Forelimb muscle (tissue), 1 donor: ENCODE measurements around the gene DMWD. TPM values are rescaled to one million over a fixed set of nuclear protein-coding genes. Genes with fewer than 3 reads are reported as not detected.
"Not testable (repeated sequence)": the region's sequence is repeated elsewhere in the genome, so short reads cannot be mapped to it uniquely, and the experiment has no call there.

ENCODE experiments used
- DNase-seq: peaks from one replicate; pipeline ENCODE4 v3.0.0-alpha.2; 2013; ENCODE audit warnings: low read depth
- polyA plus RNA-seq: library from polyadenylated mRNA; unstranded; fragments of 120-200 nt; gene quantifications from one replicate; pipeline ENCODE4 v1.2.1, GENCODE V29; 2013; ENCODE audit not compliant: insufficient read length

Gene DMWD
- polyA plus RNA-seq, 1 donor, result 46.3 TPM

DNA sequence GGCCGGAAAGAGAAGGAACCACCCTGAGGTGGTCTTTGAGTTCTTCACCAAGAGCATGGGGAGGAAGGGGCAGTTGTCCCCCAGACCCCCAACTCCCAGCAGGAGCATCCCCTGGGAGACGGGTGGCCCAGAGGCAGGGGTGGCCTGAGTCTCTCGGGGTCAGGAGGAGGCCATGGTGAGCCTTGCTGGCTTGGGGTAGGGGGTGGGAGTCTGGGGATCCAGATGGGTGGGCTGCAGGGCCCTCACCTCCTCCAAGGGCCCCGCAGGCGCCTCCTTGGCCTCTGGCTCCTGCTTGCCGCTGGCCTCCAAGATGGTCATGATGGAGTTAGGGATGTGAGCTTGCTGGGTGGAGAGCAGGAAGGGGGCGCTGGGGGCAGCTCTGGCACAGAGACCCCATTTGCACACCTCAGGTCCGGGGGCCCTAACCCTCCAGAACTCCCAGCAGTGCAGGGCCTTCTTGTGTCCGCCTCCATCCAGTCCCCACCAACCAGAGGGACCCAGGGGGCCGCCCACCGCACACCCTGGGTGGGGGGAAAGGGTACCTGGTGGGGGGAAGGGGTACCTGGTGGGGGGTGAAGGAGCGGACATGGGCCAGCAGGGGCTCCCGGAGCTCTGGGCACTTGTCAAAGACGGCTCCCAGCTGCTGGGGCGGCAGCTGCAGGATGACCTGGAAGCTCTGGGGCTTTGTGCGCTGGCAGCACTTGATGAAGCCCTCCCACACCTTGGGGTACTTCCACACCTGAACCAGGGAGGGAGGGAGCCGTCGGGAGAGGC is 23.8 kb upstream of the DMWD start:
- DNase-seq, result no peak

DNA sequence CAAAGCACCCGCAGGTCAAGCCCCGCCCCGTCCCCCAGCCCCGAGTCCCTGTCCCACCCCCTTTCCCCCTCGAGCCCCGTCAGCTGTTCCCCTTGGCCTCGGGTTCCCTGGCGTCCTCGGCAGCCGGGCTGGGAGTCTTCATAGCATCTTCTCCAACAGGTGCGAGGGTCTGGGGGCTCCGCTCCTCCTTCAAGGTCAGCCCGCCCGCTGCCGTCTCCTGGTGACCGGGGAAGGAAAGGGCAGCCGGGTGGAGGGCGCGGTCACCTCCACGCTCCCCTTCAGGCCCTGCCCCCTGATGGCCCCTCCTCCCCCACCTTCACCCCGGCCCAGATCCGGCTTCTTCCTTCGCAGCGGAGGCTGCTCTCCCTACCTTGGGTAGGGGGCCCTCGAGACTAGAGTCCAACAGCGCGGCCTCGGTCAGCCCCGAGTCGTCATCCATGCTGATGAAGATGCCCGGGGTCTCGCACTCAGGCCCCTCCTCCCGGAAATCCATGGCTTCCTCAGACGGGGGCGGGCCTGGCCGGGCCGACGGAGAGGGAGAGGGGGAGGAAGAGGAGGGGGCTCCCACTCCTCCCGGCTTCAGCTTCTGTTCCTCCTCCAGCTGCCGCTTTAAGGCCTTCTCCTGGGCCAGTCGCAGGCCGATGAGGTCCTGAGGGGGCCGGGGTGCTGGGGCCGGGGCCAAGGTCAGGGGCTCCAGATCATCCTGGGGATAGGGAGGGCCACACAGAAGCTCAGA is 23.0 kb upstream of the DMWD start:
- DNase-seq, result no peak

DNA sequence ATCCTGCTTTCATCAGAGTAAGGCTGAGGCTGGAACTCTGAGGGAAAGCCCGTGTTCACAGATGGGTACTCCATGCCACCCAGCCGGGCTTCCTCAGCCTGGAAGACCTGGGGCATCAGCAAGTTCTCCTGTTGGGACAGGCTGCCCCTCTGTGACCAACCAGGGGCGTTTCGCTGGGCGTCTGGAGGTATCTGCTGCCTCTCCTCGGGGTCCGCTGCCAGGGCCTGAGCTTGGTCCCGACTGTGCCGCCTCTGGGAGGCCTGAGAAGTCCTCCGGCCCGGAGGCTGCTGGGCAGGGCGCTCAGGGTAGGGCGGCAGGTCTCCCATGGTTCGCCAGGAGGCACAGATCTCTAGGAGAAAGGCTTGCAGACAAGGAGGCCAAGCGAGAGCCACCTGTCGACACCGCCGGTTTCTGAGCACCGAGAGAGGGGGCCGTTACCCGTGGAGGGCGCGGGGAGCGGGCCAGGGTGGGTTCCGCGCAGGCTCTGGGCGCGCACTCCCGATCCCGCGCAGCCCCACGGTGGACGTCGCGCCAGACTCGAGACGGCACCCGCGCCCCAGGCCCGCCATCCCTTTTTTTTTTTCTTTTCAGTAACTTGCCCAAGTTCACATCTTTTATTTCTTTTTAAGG is 22.3 kb upstream of the DMWD start, which contains the start of gene RSPH6A:
Gene RSPH6A, minus strand, starts transcription at position 458 of the 630 bp plus-strand sequence. Its CDS starts 132 bp downstream, at position 326.
- no peak for DNase-seq

DNA sequence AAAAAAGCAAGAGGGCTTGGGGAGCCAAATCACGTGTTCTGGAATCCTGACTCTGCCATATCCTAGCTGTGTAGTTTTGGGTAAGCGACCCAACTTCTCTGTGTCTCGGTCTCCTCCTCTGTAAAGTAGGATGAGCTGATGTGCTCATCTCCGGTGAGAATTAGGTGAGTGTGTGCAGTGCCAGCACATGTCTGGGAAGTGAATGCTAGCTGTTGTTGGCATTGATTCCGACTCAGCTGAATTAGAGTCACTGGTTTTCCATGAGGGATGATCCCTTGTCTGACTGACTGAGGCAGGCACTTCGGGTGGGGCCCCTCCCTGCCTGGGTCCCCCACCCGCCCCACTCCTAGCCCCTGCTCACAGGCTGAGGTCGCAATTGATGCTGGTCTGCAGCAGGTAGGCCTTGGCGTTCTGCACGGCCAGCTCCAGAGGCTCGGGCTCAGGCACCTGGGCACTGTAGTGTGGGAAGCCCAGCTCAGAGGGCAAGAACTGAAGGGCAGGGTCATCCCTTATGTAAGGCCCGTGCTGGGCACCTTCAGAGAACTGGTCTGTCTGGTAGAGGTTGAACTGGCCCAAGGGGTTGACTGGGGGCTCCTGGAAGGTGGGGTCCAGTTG is 21.6 kb upstream of the DMWD start:
- no peak for DNase-seq

DNA sequence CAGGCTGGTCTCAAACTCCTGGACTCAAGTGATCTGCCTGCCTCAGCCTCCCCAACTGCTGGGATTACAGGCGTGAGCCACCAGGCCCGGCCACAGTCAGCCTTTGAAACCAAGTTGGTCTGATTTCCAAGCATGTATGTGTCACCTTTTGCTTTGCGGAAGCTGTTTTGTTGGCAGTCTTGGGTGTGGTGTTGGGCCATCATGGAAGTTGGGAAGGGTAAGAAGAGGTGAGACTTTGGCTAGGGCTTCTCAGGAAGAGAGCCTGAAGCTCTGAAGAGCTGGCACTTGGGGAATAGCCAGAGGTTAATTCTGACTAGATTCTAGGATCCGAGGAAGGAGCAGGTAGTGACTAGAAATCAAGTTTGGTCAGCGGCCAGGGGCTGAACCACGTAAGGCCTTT is 19.7 kb upstream of the DMWD start:
- DNase-seq, result no peak

DNA sequence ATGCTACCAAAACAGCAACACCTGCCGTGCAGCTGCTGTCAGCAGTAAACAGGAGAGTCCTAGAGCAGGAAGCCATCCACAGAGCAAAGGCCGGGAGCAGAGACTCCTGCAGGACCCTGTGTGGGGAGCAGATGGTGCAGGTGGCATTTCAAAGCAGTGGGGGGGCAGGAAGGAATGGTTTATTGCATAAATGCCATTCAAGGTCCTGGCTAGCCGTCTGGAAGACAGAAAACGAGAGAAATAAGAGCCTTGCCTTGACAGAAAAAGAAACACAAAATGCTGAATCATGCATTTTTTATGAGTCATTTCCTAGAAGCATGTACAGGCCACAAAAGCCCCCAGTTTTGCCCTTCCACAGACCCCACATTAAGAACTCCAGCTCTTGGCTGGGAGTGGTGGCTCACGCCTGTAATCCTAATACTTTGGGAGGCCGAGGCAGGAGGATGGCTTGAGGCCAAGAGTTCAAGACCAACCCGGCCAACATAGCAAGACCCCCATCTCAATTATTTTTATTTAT is 17.1 kb upstream of the DMWD start:
- no peak for DNase-seq

DNA sequence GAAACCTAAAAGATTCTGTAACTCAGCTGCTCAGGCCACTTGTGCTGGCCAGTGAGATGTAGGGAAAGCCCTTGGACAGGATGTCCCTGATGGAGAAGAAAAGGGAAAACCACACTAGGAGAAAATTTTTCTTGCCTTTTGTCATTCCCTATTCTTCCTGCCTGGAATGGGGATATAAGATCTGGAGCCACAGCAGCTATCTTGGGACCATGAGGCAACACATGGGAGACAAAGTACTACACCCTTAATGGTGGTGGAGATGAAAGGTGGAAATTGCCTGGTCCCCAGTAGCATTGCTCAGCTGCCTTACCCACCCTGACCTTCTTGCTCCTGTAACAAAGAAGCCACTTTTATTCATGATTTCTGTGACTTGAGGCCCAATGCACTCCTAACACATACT is 13.1 kb upstream of the DMWD start:
- no peak for DNase-seq

DNA sequence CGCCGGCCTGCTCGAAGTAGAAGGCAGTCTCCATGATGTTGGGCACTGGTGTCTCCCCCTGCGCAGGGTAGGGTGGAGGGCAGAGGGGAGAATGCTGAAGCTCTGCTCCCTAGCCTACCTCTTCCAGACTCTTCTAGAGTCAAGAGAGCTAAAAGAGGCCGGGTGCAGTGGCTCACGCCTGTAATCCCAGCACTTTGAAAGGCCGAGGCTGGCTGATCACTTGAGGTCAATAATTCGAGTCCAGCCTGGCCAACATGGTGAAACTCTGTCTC is 12.2 kb upstream of the DMWD start:
- no peak for DNase-seq

DNA sequence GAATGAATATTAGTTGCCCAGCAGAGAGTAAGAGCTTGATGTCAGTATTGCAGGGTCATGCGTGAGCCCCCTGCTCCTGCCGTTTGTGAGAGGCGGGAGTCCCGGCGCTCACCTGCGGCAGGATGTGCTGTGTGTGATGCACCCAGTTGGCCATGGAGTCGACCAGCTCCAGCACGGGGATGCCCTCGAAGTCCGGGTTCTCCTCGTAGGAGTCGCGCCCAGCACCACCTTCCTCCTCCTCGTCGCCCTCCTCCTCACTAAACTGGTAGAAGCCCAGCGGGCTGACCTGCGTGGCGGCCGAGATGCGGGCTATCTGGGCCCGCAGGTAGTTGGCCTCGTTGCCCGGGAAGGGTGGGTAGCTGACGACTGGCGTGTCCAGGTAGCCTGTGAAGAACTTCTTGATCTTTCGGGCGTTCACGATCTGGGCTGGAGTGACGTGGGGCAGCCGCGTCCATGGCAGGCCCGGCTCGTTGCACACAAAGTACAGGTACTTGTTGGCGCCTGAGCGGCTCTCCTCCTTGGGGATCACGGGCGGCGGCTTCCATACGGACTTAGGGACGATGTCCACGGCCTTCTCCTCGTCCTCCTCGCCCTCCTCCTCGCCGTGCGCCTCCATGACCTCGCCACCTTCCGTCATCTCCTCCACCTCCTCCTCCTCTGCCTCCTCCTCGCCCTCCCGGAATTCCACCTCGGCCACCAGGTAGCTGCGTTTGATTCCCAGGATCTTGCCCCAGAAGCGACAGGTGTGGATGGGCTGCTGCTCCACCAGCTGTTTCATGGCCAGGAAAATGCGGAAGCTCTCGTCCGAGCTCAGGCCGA is 11.7 kb upstream of the DMWD start:
- DNase-seq, result no peak

DNA sequence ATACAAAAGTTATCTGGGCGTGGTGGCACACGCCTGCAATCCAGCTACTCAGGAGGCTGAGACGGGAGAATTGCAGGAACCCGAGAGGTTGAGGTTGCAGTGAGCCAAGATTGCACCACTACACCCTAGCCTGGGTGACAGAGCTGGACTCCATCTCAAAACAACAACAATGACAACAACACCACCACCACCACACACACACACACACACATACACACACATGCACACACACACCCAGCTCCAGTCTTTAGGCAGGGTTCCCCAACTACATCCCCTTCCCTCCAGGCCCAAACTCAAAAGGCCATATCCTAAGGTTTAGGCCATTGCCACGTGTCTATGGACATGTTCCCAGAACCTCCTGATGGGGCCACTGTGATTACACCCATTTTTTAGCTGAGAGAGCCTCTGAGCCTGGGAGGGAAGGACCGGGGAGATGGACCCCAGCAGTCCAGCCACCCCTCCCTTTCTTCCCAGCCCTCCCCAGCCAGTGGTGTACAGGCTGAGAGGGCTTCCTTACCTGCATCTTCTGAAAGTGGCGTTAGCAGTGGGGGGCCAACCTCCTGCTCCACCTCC is 9.0 kb upstream of the DMWD start:
- no peak for DNase-seq

DNA sequence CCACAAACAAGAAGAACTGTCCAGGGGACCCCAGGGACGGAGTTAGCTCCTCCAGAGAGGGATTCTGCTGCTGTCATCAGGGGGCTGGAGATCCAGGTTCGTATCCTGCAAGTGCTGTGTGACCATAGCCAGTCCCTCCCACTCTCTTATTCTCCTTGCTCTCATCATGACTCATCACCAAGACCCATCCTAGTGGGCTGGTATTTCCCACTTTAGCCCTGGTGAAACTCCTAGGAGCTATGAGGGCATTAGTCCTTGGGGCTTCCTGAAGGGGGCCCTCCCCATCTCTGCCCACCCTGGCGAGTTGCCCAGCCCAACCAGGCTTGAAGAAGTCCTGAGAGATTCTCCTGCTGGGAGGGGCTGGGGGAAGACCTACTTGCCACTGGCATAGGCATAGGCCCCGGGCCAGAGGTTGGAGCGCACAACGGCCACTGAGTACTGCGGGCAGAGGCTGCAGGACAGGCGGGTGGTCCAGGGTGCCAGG is 7.5 kb upstream of the DMWD start:
- no peak for DNase-seq

DNA sequence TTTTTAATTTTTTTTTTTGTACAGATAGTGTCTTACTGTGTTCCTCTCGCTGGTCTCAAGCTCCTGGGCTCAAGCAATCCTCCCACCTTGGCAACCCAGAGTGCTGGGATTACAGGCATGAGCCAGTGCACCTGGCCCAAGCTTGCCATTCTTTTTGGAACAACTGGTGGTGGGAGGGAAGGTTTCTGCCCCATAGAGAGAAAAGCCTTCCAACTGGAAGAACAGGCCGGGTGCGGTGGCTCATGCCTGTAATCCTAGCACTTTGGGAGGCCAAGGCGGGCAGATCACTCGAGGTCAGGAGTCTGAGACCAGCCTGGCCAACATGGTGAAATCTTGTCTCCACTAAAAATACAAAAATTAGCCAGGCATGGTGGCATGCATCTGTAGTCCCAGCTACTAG is 6.9 kb upstream of the DMWD start:
- DNase-seq, result not testable (repeated sequence)

DNA sequence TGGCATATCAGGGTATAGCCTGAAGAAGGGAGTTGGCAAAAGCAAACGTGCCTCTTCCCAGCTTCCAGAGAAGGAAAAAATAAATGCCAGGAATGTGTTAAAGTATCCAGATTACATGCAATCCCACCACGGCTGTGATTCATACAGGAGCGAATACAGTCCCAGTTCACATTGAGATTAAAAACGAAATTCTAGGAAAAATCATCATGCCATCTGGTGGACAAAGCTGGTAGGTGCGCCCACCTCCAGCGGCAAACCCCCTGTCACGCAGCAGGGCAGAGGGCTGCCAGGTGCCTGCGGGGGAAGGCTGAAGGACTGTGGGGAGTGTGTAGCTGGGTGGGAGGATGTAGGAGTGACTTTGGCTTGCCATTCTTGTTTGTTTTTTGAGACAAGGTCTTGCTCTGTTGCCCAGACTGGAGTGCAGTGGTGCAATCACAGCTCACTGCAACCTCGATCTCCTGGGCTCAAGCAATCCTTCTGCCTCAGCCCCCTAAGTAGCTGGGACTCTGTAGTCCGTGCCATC is 6.4 kb upstream of the DMWD start:
- DNase-seq, result no peak

DNA sequence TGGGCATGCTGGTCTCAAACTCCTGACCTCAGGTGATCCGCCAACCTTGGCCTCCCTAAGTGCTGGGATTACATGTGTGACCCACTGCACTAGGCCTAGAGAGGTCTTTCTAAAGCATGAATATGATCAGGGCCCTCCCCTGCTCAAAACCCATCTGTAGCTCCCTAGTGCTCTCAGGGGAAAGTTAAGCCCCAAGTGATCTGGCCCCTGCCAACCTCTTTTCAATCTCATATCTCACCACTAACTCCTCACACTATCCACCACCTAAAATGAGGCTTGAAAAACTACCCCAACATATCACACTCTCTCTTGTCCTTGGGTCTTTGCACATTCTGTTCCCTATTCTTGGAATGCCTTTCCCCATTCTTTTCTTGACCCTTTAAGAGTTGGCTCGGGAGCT is 2.0 kb upstream of the DMWD start:
- no peak for DNase-seq

DNA sequence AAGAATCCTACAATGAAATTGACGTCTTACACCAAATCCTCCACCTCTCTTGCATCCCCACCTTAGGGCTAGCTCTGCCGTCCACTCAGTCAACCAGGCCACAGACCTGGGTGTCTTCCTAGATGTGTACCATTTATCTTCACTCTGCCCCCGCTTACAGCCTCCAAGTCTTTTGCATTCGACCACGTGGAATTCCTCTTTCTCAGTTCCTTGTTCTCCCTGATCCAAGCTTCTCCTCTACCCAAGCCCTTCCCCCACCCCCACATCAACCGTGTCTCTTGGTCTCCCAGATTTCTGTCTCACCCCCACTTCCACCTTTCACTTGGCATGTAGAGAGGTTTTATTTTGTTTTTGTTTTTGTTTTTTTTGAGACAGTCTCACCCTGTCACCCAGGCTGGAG is 1.2 kb upstream of the DMWD start:
- no peak for DNase-seq

DNA sequence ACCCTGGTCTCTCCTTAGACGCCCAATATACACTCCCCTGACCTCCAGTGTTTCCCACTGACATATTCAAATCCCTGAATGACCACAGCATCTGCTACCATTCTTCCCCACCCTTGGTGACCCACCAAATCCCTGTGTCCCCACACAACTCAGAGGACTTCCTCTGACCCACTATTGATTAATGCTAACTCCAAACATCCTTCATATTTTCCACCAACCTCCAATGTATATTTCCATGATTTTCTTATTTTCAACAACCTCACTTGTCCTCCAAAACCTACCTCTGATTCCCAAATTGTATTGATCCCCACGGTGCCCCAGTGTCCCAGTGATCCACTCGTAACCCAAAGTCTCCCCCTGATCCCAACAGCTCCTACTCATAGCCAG is 526 bp upstream of the DMWD start:
- no peak for DNase-seq

DNA sequence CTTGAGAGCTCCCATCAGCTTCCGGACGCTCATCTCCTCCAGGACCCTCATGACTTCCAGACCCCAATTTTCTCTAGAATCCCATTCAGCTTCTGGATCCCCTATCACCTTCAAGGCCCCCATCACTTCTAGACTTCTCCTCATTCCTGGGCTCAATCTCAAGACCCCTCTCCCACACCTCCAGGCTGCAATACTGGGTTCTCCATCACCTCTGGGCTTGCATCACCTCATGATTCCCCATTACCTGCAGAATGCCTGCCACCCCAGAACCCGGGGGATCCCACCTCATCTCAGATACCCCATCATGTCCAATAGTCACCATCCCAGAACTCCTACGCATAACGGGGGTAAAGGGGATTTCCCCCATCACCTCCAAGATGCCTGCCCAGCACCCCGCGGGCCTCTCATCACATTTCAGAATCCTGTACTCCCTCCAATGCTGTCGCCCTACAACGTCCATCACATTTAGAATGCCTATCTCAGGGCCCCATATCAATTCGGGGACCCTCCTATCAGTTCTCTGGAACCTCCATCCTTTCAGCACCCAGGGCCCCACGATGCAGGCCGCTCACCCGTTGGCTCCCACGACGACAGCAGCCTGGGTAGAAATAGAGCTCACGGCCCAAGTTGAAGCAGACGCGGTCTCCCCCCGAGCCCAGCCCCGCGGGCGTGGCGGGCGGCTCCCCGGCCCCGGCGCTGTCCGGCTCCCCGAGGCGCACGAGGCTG is 738 bp downstream of the DMWD start:
- DNase-seq, result no peak

DNA sequence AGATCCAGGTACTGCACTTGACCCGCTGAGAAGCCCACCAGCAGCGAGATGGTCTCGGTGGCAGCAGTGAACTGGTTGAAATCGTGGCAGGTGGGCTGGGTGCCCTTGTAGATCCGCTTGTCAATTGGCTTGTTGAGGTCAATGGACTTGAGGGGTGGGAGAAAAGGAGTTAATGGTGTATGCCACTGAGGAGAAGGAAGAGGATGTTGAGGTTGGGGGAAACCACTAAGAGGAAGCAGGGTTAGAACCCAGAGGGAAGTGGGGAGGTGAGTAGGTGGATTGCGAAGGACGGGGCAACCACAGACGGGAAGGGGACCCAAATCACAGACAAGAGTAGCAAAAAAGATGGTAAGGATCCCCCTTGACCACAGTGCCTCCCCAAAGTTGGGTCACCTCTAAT is 1.7 kb downstream of the DMWD start:
- DNase-seq, result no peak

DNA sequence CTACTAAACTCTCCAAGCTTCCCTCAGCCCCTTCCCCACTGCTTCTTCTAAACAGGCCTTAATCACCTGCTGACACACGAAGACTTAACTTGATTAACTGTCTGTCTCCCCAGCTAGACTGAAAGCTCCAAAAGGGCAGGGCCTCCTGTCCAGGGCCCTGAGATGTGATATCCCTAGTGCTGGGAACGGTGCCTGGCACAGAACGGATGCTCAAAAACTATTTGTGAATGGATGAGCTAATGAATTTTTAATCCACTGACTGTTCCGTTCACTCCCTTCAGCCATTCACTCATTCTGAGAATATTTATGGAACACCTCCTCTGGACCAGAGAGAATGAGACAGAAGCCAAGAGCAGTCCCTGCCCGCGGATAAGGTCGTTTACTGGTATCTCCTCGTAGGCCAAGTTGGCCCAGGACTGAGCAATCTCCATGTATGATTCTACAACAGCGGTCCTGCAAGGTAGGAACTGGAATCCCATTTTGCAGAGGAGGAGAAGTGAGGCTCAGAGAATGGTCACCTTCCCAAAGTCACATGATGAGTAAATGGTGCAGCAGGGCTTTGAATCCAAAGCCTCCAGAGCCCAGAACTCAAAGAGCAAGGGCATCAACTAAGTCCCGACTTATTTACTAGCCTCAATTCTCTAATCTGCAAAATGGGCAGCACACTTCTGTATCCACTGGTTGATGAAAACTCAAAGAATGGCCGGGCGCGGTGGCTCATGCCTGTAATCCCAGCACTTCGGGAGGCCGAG is 3.4 kb downstream of the DMWD start:
- DNase-seq, result no peak
